Neural cell (in vitro differentiated cells): Measurements from ENCODE around the gene TIMM9. TPM values are rescaled to one million over a fixed set of nuclear protein-coding genes. Genes with fewer than 3 reads are reported as not detected.

Experiments
- H2AFZ ChIP-seq: fragments of 200-600, 300-800 bp; sonication (generic), shearing (Covaris generic); 2 replicates; pipeline ENCODE4 v1.6.0; 2014; ENCODE audit warnings: low read depth, mild to moderate bottlenecking, antibody characterized with exemption, low read length, moderate library complexity
- H3F3A ChIP-seq: fragments of 200-600 bp; shearing (Covaris generic); 2 replicates; pipeline ENCODE4 v1.6.1; 2016; ENCODE audit warnings: mild to moderate bottlenecking, moderate library complexity, mixed read lengths, antibody characterized with exemption, low read length; ENCODE audit not compliant: insufficient read depth, poor library complexity, severe bottlenecking
- H3K27ac ChIP-seq: fragments of 200-600, 300-800 bp; sonication (generic), shearing (Covaris generic); 2 replicates; pipeline ENCODE4 v1.5.1; 2014; ENCODE audit warnings: mild to moderate bottlenecking, low read length, moderate library complexity
- H3K27me3 ChIP-seq: fragments of 300-800, 200-600 bp; sonication (generic), shearing (Covaris generic); 2 replicates; pipeline ENCODE4 v1.6.0; 2014; ENCODE audit warnings: mild to moderate bottlenecking, low read depth, low read length, moderate library complexity; ENCODE audit not compliant: insufficient read depth
- H3K36me3 ChIP-seq: fragments of 300-800, 200-600 bp; sonication (generic), shearing (Covaris generic); 2 replicates; pipeline ENCODE4 v1.5.1; 2014; ENCODE audit warnings: mild to moderate bottlenecking, antibody characterized with exemption, low read length, moderate library complexity; ENCODE audit not compliant: insufficient read depth
- H3K4me2 ChIP-seq: fragments of 300-800, 200-600 bp; sonication (generic), shearing (Covaris generic); 2 replicates; pipeline ENCODE4 v1.6.0; 2014; ENCODE audit warnings: mild to moderate bottlenecking, low read length
- H3K4me3 ChIP-seq: fragments of 300-800, 200-600 bp; sonication (generic), shearing (Covaris generic); 2 replicates; pipeline ENCODE4 v1.5.1; 2014; ENCODE audit warnings: mild to moderate bottlenecking, low read length, moderate library complexity
- H3K79me2 ChIP-seq: fragments of 200-600 bp; shearing (Covaris generic); replicated peaks from 2 replicates; pipeline ENCODE4 v1.6.0; 2014; ENCODE audit warnings: mild to moderate bottlenecking, low read length, moderate library complexity; ENCODE audit not compliant: insufficient read depth
- H3K9ac ChIP-seq: fragments of 300-800, 200-600 bp; sonication (generic), shearing (Covaris generic); 2 replicates; pipeline ENCODE4 v1.6.1; 2016; ENCODE audit warnings: mild to moderate bottlenecking, low read length, mixed read lengths
- H3K9me2 ChIP-seq: fragments of 200-600 bp; shearing (Covaris generic); 2 replicates; pipeline ENCODE4 v1.6.1; 2016; ENCODE audit warnings: mild to moderate bottlenecking, low read length, mixed read lengths; ENCODE audit not compliant: insufficient read depth
- H3K9me3 ChIP-seq: fragments of 200-600, 300-800 bp; sonication (generic), shearing (Covaris generic); 2 replicates; pipeline ENCODE4 v1.6.1; 2016; ENCODE audit warnings: mild to moderate bottlenecking, mixed run types, low read length, moderate library complexity, mixed read lengths
- H4K20me1 ChIP-seq: fragments of 200-600 bp; shearing (Covaris generic); 2 replicates; pipeline ENCODE4 v1.6.1; 2016; ENCODE audit warnings: mild to moderate bottlenecking, mixed run types; ENCODE audit not compliant: insufficient read depth
- EP300 ChIP-seq: fragments of 450-650 bp; conservative IDR thresholded peaks from 2 replicates; pipeline ENCODE4 v1.6.1; 2014; ENCODE audit warnings: antibody characterized with exemption, mild to moderate bottlenecking, moderate library complexity; ENCODE audit not compliant: poor library complexity, severe bottlenecking
- EZH2 ChIP-seq: fragments of 200-600, 300-800 bp; shearing (Covaris generic), sonication (generic); IDR thresholded peaks from 2 replicates; pipeline ENCODE4 v1.6.1; 2014; ENCODE audit warnings: antibody characterized with exemption, low read length, borderline replicate concordance, mild to moderate bottlenecking; ENCODE audit not compliant: insufficient read depth, poor library complexity, severe bottlenecking
- MXI1 ChIP-seq: fragments of 450-650 bp; conservative IDR thresholded peaks from 2 replicates; pipeline ENCODE4 v1.6.1; 2014; ENCODE audit warnings: antibody characterized with exemption, mild to moderate bottlenecking; ENCODE audit not compliant: poor library complexity, severe bottlenecking
- POLR2AphosphoS5 ChIP-seq: IDR thresholded peaks from 2 replicates; pipeline ENCODE4 v1.6.1; 2012
- RAD21 ChIP-seq: fragments of 450-650 bp; conservative IDR thresholded peaks from 2 replicates; pipeline ENCODE4 v1.6.1; 2014; ENCODE audit warnings: antibody characterized with exemption, mild to moderate bottlenecking, moderate library complexity
- SMC3 ChIP-seq: fragments of 450-650 bp; conservative IDR thresholded peaks from 2 replicates; pipeline ENCODE4 v1.6.1; 2014; ENCODE audit warnings: antibody characterized with exemption, mild to moderate bottlenecking, moderate library complexity; ENCODE audit not compliant: poor library complexity
- TAF1 ChIP-seq: IDR thresholded peaks from 2 replicates; pipeline ENCODE4 v1.6.1; 2012; ENCODE audit warnings: low read depth
- polyA plus RNA-seq: library from polyadenylated mRNA; depleted of rRNA; stranded (reverse); fragments of >200 nt; gene quantifications from 2 replicates; pipeline ENCODE4 v1.2.3, GENCODE V29; 2014
- TF ChIP-seq, protein P1 (sequence below): fragments of 450-650 bp; IDR thresholded peaks from 2 replicates; pipeline ENCODE4 v1.5.1; 2014; ENCODE audit warnings: antibody characterized with exemption, mild to moderate bottlenecking, moderate library complexity; ENCODE audit not compliant: poor library complexity, severe bottlenecking
- TF ChIP-seq, protein P2 (sequence below): IDR thresholded peaks from 2 replicates; pipeline ENCODE4 v1.6.1; 2012; ENCODE audit warnings: borderline replicate concordance

TIMM9 gene
- polyA plus RNA-seq, 1 donor from 2014 or later: 51.1 TPM

DNA sequence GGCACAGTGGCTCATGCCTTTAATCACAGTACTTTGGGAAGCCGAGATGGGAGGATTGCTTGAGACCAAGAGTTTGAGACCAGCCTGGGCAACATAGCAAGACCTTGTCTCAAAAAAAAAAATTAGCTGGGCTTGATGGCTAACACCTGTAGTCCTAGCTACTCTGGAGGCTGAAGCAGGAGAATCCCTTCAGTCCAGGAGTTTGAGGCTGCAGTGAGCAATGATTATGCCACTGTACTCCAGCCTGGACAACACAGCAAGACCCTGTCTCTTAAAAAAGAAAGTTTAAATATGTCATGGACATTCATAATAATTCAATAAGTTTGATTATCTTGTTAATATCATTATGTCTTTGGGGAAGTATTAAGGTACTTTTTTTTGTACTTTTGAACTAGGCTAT is 39.1 kb upstream of the TIMM9 start:
- Histone ChIP-seq H3K4me3 (no peak overlapping the region), H3K9ac (no peak overlapping the region), H3K36me3 (no peaks in the 10 kb centered on the region), H3K27ac (no peak overlapping the region), H3K79me2 (no peaks in the 10 kb centered on the region), H3K4me2 (no peak overlapping the region), H3F3A (no peaks in the 10 kb centered on the region), H3K9me2 (no peaks in the 10 kb centered on the region), H2AFZ (no peak overlapping the region), H3K27me3 (no peaks in the 10 kb centered on the region), H4K20me1 (no peaks in the 10 kb centered on the region), H3K9me3 (no peaks in the 10 kb centered on the region)
- TF ChIP-seq TAF1: no peak
- no peak for TF ChIP-seq RAD21
- TF ChIP-seq, protein P1, sequence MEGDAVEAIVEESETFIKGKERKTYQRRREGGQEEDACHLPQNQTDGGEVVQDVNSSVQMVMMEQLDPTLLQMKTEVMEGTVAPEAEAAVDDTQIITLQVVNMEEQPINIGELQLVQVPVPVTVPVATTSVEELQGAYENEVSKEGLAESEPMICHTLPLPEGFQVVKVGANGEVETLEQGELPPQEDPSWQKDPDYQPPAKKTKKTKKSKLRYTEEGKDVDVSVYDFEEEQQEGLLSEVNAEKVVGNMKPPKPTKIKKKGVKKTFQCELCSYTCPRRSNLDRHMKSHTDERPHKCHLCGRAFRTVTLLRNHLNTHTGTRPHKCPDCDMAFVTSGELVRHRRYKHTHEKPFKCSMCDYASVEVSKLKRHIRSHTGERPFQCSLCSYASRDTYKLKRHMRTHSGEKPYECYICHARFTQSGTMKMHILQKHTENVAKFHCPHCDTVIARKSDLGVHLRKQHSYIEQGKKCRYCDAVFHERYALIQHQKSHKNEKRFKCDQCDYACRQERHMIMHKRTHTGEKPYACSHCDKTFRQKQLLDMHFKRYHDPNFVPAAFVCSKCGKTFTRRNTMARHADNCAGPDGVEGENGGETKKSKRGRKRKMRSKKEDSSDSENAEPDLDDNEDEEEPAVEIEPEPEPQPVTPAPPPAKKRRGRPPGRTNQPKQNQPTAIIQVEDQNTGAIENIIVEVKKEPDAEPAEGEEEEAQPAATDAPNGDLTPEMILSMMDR: no peak
- no peak for TF ChIP-seq EZH2
- TF ChIP-seq, protein P2, sequence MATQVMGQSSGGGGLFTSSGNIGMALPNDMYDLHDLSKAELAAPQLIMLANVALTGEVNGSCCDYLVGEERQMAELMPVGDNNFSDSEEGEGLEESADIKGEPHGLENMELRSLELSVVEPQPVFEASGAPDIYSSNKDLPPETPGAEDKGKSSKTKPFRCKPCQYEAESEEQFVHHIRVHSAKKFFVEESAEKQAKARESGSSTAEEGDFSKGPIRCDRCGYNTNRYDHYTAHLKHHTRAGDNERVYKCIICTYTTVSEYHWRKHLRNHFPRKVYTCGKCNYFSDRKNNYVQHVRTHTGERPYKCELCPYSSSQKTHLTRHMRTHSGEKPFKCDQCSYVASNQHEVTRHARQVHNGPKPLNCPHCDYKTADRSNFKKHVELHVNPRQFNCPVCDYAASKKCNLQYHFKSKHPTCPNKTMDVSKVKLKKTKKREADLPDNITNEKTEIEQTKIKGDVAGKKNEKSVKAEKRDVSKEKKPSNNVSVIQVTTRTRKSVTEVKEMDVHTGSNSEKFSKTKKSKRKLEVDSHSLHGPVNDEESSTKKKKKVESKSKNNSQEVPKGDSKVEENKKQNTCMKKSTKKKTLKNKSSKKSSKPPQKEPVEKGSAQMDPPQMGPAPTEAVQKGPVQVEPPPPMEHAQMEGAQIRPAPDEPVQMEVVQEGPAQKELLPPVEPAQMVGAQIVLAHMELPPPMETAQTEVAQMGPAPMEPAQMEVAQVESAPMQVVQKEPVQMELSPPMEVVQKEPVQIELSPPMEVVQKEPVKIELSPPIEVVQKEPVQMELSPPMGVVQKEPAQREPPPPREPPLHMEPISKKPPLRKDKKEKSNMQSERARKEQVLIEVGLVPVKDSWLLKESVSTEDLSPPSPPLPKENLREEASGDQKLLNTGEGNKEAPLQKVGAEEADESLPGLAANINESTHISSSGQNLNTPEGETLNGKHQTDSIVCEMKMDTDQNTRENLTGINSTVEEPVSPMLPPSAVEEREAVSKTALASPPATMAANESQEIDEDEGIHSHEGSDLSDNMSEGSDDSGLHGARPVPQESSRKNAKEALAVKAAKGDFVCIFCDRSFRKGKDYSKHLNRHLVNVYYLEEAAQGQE: no peak
- TF ChIP-seq SMC3: no peak
- TF ChIP-seq POLR2AphosphoS5: no peak
- no peak for TF ChIP-seq MXI1
- no peak for TF ChIP-seq EP300

DNA sequence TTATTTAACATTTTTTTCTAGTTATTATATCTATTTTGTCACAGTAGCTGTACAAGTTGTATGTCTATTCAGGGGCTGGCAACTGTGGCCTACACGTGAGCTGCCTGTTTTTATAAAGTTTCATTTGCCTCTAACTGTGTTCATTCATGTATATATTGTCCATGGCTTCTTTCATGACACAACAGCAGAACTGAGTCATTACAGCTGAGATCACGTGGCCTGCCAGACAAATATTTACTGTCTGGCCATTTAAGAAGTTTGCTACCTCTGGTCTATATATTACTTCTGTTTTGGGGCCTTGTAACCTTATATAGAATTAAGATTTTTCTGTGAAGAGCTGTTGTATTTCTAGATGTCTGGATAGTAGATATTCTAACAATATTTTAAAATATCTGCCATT is 38.1 kb upstream of the TIMM9 start:
- H3K36me3 ChIP-seq: no peaks in the 10 kb centered on the region
- no peaks in the 10 kb centered on the region for H4K20me1 ChIP-seq
- H2AFZ ChIP-seq: no peak overlapping the region
- no peaks in the 10 kb centered on the region for H3K9me2 ChIP-seq
- H3K9ac ChIP-seq: no peak overlapping the region
- no peaks in the 10 kb centered on the region for H3K79me2 ChIP-seq
- H3K4me3 ChIP-seq: no peak overlapping the region
- H3K27me3 ChIP-seq: no peaks in the 10 kb centered on the region
- TF ChIP-seq EP300: no peak
- no peak for TF ChIP-seq RAD21
- TF ChIP-seq, protein P1: no peak
- no peak for TF ChIP-seq EZH2
- TF ChIP-seq SMC3: no peak
- TF ChIP-seq POLR2AphosphoS5: no peak
- TF ChIP-seq TAF1: no peak
- TF ChIP-seq, protein P2: no peak
- TF ChIP-seq MXI1: no peak
- no peak overlapping the region for H3K27ac ChIP-seq
- no peaks in the 10 kb centered on the region for H3F3A ChIP-seq
- no peaks in the 10 kb centered on the region for H3K9me3 ChIP-seq
- no peak overlapping the region for H3K4me2 ChIP-seq
